ENCODE results near the gene DTX1. TPM values are rescaled to one million over a fixed set of nuclear protein-coding genes. Genes with fewer than 3 reads are reported as not detected.

The DTX1 gene
- total and polyA plus RNA-seq, 4 donors, result 2.1 to 33.2 (median 10.0) TPM

DNA sequence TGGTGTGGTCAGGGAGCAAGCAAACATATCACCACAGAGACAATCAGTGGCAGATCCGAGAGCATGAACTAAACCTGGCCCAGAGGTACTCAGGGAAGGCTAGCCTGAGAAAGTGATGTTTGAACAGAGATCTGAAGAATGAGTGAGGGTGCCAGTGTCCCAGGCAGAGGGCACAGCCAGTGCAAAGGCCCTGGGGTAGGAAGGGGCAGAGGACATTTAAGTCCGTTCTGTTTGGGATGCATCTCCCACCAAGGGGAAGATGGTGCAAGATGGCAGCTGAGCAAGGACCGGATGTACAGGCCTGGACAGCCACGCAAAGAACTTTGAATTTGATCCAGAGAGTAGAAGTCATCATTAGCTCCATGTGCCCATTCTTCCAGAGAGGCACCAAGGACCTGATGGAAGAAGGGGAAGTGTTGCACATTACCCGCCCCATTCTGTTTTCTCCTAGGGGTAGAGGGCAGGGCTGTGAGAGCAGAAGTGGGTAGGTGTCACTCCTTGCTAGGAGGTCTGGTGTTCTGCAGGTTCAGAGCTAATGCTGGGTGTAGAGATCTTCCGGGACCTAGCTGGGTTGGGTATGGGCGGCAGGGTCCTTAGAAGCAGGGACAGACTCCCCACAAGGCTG lies 3.9 kb downstream of the DTX1 start:
- H3K4me3 ChIP-seq (ENCODE audit: low read depth in 1 of 3, low read length in 3 of 3), result no peak overlapping the region
- H3K9me3 ChIP-seq (ENCODE audit: control insufficient read depth in 4 of 4, low read length in 3 of 4), result no peaks in the 10 kb centered on the region
- WGBS, result 90% methylated on average over 7 of the region's 7 CpGs
- H3K27me3 ChIP-seq (ENCODE audit: control insufficient read depth in 4 of 4, insufficient read depth in 4 of 4, low read length in 3 of 4), result no peaks in the 10 kb centered on the region
- H3K36me3 ChIP-seq (ENCODE audit: control insufficient read depth in 4 of 4, insufficient read depth in 3 of 4, low read depth in 1 of 4, low read length in 3 of 4), result no peaks in the 10 kb centered on the region
- no peak overlapping the region for H3K9ac ChIP-seq (ENCODE audit: low read depth in 1 of 2, low read length in 2 of 2)
- H3K4me1 ChIP-seq (ENCODE audit: control insufficient read depth in 4 of 4, insufficient read depth in 4 of 4, low read length in 3 of 4), result peaks cover 11 to 35% (median 22%) of the 10 kb centered on the region in 4 donors
- TF ChIP-seq ZBTB33 (IDR thresholded peaks at IDR 0.05), result no peak
- TF ChIP-seq RXRA (IDR thresholded peaks at IDR 0.05), result no peak
- TF ChIP-seq REST (IDR thresholded peaks at IDR 0.05), result no peak
- TF ChIP-seq ATF3 (IDR thresholded peaks at IDR 0.05), result no peak
- no peak for TF ChIP-seq TAF1 (conservative IDR thresholded peaks at IDR 0.05)
- TF ChIP-seq GABPA (IDR thresholded peaks at IDR 0.05 in 1 of 2, conservative IDR thresholded peaks at IDR 0.05 in 1 of 2), result no peak
- TF ChIP-seq EGR1 (IDR thresholded peaks at IDR 0.05; ENCODE audit: low read depth in 2 of 2), result no peak
- no peak for TF ChIP-seq HNF4G (IDR thresholded peaks at IDR 0.05)
- TF ChIP-seq YY1 (IDR thresholded peaks at IDR 0.05), result no peak
- TF ChIP-seq, protein P1, sequence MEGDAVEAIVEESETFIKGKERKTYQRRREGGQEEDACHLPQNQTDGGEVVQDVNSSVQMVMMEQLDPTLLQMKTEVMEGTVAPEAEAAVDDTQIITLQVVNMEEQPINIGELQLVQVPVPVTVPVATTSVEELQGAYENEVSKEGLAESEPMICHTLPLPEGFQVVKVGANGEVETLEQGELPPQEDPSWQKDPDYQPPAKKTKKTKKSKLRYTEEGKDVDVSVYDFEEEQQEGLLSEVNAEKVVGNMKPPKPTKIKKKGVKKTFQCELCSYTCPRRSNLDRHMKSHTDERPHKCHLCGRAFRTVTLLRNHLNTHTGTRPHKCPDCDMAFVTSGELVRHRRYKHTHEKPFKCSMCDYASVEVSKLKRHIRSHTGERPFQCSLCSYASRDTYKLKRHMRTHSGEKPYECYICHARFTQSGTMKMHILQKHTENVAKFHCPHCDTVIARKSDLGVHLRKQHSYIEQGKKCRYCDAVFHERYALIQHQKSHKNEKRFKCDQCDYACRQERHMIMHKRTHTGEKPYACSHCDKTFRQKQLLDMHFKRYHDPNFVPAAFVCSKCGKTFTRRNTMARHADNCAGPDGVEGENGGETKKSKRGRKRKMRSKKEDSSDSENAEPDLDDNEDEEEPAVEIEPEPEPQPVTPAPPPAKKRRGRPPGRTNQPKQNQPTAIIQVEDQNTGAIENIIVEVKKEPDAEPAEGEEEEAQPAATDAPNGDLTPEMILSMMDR (IDR thresholded peaks at IDR 0.05; ENCODE audit: low read depth, low read length, missing input control), result no peak
- no peak for TF ChIP-seq FOXA1 (IDR thresholded peaks at IDR 0.05)
- TF ChIP-seq NR2F2 (IDR thresholded peaks at IDR 0.05), result no peak
- TF ChIP-seq, protein P2, sequence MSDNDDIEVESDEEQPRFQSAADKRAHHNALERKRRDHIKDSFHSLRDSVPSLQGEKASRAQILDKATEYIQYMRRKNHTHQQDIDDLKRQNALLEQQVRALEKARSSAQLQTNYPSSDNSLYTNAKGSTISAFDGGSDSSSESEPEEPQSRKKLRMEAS (IDR thresholded peaks at IDR 0.05), result no peak
- TF ChIP-seq SP1 (IDR thresholded peaks at IDR 0.05), result no peak
- no peak for TF ChIP-seq RAD21 (IDR thresholded peaks at IDR 0.05)
- H3K27ac ChIP-seq (ENCODE audit: low read depth in 1 of 2, low read length in 2 of 2), result no peak overlapping the region
- no peak for DNase-seq (ENCODE audit: low spot score)

All from liver (tissue), 9 donors.